ENCODE data around the gene USP48.
A peak's percentile ranks its signal among the peaks of the same experiment; 100 is the strongest.
"Not testable (repeated sequence)": the region's sequence is repeated elsewhere in the genome, so short reads cannot be mapped to it uniquely, and the experiment has no call there.

USP48 gene

GRCh38 chr1:21689661-21690372, 93.1 kb downstream of the USP48 start:
- no peak for DNase-seq

GRCh38 chr1:21687081-21687529, 95.8 kb downstream of the USP48 start:
- DNase-seq, result no peak

GRCh38 chr1:21685946-21686678, 96.8 kb downstream of the USP48 start:
- DNase-seq, result no peak

GRCh38 chr1:21681426-21681825, 101.5 kb downstream of the USP48 start:
- DNase-seq, result no peak

- no peak for DNase-seq
Observed at GRCh38 chr1:21680918-21681317, 102.0 kb downstream of the USP48 start.

- DNase-seq, result no peak
Observed at GRCh38 chr1:21680381-21680780, 102.6 kb downstream of the USP48 start.

- DNase-seq, result no peak
Observed at GRCh38 chr1:21677168-21677567, 105.8 kb downstream of the USP48 start.

GRCh38 chr1:21674957-21675356, 108.0 kb downstream of the USP48 start:
- DNase-seq, result no peak

- not testable (repeated sequence) for DNase-seq
Observed at GRCh38 chr1:21673853-21674252, 109.1 kb downstream of the USP48 start.

GRCh38 chr1:21673277-21673780, 109.6 kb downstream of the USP48 start:
- no peak for DNase-seq

- no peak for DNase-seq
Observed at GRCh38 chr1:21672478-21673276, 110.3 kb downstream of the USP48 start.

- no peak for DNase-seq
Observed at GRCh38 chr1:21671915-21672314, 111.0 kb downstream of the USP48 start.

GRCh38 chr1:21670956-21671902, 111.7 kb downstream of the USP48 start:
- no peak for DNase-seq

GRCh38 chr1:21670059-21670881, 112.7 kb downstream of the USP48 start:
- no peak for DNase-seq

GRCh38 chr1:21669258-21670058, 113.5 kb downstream of the USP48 start, which contains the start of gene RAP1GAP:
RAP1GAP (minus strand) TSS chr1:21669357; CDS start chr1:21620032, 49,325 bp downstream.
- peak in 1 of 2 donors; percentile 43 for DNase-seq

- DNase-seq, result no peak
Observed at GRCh38 chr1:21668951-21669257, 114.0 kb downstream of the USP48 start.

GRCh38 chr1:21668232-21668950, 114.6 kb downstream of the USP48 start:
- DNase-seq, result no peak

- no peak for DNase-seq
Observed at GRCh38 chr1:21667348-21668231, 115.4 kb downstream of the USP48 start.
